NCI-H1436 (cell line): ENCODE data around the gene MYO1D.
"Not testable (repeated sequence)": the region's sequence is repeated elsewhere in the genome, so short reads cannot be mapped to it uniquely, and the experiment has no call there.

Experiments
- DNase-seq: peaks from one replicate; lab custom pipeline; 2025; lab: John Stamatoyannopoulos, UW

Gene MYO1D

GRCh38 chr17:32855620-32856019 is 21.3 kb downstream of the MYO1D start:
- no peak for DNase-seq

GRCh38 chr17:32854832-32855389 is 22.0 kb downstream of the MYO1D start:
- no peak for DNase-seq

- DNase-seq: no peak
Observed at GRCh38 chr17:32854207-32854606, 22.7 kb downstream of the MYO1D start.

GRCh38 chr17:32852811-32853210 is 24.1 kb downstream of the MYO1D start:
- DNase-seq: no peak

DNA sequence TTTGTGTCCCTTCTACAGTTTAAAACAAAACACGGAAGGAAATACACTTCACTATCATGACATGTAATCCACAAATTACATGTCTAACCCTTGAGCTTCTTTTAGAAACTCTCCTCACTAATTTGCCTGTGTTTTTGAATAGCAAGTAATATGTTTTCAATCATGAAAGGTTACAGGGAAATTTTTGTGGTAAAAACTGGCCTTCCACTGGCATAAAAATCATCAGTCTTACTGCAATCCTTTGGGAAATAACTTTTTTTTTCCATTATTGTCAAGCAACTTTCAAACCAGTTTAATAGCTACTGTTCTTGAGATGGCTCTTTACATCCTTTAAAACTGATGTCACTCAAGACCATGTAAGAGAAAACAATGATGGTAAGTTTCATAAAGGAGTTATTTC is 27.0 kb downstream of the MYO1D start:
- no peak for DNase-seq

GRCh38 chr17:32847977-32848376 is 28.9 kb downstream of the MYO1D start:
- no peak for DNase-seq

DNA sequence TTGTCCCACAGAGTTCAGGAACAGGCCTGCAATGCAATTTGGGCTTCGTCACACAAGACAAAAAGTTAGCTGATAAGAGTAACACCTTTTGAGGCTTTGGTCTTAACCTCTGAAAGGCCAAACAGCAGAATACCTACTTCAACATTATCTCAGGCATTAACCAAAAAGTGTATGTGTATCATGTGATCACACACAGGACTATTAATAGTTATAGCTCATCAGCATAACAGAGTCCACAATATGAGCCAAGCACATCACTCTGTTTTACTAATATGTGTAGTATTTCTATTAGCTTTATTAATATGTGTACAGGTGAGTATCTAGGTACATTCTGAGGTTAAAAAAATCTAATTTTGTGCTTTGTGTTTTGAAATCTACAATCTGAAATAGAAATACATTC is 30.8 kb downstream of the MYO1D start:
- DNase-seq: no peak

GRCh38 chr17:32840241-32840640 is 36.7 kb downstream of the MYO1D start:
- no peak for DNase-seq

- no peak for DNase-seq
Observed at GRCh38 chr17:32836527-32836926, 40.4 kb downstream of the MYO1D start.

- no peak for DNase-seq
Observed at GRCh38 chr17:32835291-32835761, 41.6 kb downstream of the MYO1D start.

GRCh38 chr17:32834104-32834503 is 42.8 kb downstream of the MYO1D start:
- no peak for DNase-seq

DNA sequence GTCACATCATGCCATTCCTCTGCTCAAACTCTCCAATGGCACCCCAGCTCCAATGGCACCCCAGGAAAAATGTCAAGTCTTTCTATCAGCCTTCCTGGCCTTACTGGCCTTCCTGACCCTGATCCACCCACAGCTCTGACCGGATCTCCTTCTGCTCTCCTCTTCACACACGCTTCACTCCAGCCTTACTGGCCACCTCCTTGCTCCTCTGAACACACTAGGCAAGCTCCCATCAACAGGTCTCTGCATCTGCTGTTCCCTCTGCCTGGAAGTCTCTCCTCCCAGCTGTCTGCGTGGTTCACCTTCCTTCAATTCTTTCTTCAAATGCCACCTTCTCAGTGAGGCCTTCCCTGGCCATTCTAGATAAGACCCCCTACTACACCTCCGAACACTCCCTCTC is 43.4 kb downstream of the MYO1D start:
- DNase-seq: no peak

- no peak for DNase-seq
Observed at GRCh38 chr17:32833076-32833475, 43.8 kb downstream of the MYO1D start.

GRCh38 chr17:32831627-32832243 is 45.2 kb downstream of the MYO1D start:
- no peak for DNase-seq

DNA sequence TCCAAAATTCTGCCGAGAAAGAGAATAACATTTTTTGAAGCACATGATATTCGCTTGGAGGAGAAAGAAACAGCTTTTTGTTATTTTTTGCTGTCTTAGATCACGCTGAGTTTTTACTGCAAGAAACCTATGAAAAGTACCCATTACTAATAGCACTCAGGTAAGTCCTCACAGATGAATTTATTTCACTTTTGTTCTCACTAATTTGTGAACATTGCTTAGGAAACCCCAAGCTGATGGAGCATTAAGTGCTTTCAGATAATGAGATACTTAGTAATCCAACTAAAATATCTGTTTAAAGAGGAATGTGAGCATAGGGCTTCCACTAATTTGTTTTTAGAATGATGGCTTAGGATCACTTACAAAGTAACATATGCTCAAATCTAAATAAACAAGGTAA is 45.7 kb downstream of the MYO1D start:
- DNase-seq: no peak

GRCh38 chr17:32828822-32829221 is 48.1 kb downstream of the MYO1D start:
- no peak for DNase-seq

DNA sequence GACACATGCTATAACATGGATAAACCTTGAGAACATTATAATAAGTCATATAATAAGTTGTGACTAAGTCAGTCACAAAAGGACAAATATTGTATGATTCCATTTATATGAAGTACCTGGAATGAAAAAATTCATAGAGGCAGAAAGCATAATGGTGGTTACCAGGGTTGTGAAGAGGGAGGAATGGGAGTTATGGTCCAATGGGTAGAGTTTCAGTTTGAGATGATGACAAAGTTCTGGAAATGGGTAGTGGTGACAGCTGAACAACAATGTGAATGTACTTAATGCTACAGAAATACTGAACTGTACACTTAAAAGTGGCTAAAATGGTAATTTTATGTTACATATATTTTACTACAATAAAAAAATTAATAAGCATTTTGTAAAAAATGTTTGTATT is 49.7 kb downstream of the MYO1D start:
- DNase-seq: no peak

DNA sequence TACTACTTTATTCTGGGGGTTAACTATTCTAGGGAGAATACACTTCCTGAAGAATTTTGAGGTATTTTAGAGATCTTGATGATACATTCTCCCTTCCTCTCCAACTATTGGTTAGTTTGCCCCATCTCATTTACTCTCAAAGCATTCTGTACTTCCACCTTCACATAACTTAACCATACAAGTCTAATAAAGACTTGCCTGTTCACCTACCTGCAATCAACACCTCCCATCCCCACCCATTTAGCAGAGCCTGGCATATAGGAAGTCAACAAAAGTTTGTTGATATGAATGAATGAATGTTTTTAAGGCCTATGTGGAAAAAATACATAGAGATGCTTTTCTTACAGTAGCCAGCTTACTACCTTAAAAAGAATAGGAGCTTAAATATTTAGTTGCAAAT is 50.8 kb downstream of the MYO1D start:
- no peak for DNase-seq

DNA sequence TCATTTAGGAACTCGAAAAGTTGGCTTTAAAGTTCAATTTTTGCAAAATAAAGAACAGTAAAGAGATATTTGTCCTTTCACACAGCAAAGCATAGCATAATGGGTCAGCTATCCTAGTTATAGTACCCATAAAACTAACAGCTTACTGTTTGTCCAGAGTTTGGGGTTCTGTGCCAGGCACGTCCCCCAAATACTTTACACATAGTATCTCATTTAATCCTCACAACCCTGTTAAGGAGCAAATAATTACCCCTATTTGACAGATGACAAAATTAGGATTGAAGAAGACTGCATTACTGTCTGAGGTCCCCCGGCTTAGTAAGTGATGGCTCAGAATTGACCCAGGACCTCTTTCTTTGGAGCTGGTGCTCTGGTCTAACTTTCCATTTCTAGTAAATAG is 52.6 kb downstream of the MYO1D start:
- no peak for DNase-seq

- no peak for DNase-seq
Observed at GRCh38 chr17:32822996-32823395, 53.9 kb downstream of the MYO1D start.

DNA sequence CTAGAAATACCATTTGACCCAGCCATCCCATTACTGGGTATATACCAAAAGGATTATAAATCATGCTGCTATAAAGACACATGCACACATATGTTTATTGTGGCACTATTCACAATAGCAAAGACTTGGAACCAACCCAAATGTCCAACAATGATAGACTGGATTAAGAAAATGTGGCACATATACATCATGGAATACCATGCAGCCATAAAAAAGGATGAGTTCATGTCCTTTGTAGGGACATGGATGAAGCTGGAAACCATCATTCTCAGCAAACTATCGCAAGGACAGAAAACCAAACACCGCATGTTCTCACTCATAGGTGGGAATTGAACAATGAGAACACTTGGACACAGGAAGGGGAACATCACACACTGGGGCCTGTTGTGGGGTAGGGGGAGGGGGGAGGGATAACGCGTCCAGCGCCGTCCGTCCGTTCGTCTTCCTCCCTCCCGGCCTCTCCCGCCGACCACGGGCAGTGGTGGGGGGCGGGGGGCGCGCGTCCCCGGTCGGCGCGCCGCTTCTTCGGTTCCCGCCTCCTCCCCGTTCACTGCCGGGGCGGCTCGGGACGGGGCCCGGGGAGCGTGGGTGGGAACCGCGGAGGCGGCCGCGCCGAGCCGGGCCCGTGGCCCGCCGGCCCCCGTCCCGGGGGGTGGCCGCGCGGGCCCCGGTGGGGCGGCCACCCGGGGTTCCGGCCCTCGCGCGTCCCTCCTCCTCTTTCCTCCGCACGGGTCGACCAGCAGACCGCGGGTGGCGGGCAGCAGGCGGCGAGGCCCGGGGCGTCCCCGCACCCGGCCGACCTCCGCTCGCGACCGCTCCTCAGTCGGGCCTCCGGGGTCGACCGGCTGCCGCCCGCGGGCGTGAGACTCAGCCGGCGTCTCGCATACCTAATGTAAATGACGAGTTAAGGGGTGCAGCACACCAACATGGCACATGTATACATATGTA is 54.7 kb downstream of the MYO1D start:
- DNase-seq: not testable (repeated sequence)

DNA sequence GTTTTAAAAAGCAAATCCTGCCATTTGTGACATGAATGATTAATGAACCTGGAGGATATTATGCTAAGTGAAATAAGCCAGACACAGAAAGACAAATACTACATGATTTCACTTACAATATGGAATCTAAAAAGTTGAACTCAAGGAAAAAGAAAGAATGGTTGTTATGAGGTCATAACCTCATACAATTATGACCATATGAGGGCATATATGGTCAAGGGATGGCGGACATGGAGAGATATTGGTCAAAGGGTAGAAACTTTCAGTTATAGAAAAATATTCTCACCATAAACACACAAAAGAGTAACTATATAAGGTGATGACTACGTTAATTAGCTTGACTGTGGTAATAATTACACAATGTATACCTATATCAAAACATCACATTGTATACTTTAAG is 56.5 kb downstream of the MYO1D start:
- no peak for DNase-seq

GRCh38 chr17:32819787-32820186 is 57.1 kb downstream of the MYO1D start:
- no peak for DNase-seq
